CD14-positive monocyte (primary cell): ENCODE data around the gene ATP6AP1. TPM values are rescaled to one million over a fixed set of nuclear protein-coding genes. Genes with fewer than 3 reads are reported as not detected.

ENCODE experiments used
- DNase-seq, 3 donors: peaks; one replicate each; pipeline ENCODE4 v3.0.0-alpha.2; 2011 to 2022
- H2AFZ ChIP-seq: 2 replicates; pipeline ENCODE4 v1.6.0; 2012; ENCODE audit warnings: mild to moderate bottlenecking, low read depth, low read length, inconsistent platforms; ENCODE audit not compliant: insufficient read depth, poor library complexity, severe bottlenecking
- H3K27ac ChIP-seq, 2 donors: 1 replicate in 1 of 2; 2 replicates in 1 of 2; pipeline ENCODE4 v1.5.1; 2012 to 2013; ENCODE audit warnings: low read length in 2 of 2, control low read depth in 1 of 2, inconsistent platforms in 1 of 2, low read depth in 1 of 2, mild to moderate bottlenecking in 1 of 2
- H3K27me3 ChIP-seq, 2 donors: one replicate each; pipeline versions ENCODE4 v1.6.0 to v1.6.1; 2011 to 2013; ENCODE audit warnings: low read length in 2 of 2; ENCODE audit not compliant: control insufficient read depth in 2 of 2, insufficient read depth in 2 of 2
- H3K36me3 ChIP-seq, 2 donors: replicated peaks in 1 of 2; 1 replicate in 1 of 2; 2 replicates in 1 of 2; pipeline versions ENCODE4 v1.5.1 to v1.6.1; 2012 to 2013; ENCODE audit warnings: low read length in 2 of 2, control low read depth in 1 of 2, inconsistent platforms in 1 of 2, mild to moderate bottlenecking in 1 of 2; ENCODE audit not compliant: insufficient read depth in 2 of 2, control insufficient read depth in 1 of 2
- H3K4me1 ChIP-seq, 2 donors: 1 replicate in 1 of 2; 2 replicates in 1 of 2; pipeline versions ENCODE4 v1.5.1 to v1.6.1; 2012 to 2013; ENCODE audit warnings: low read length in 2 of 2, control low read depth in 1 of 2, inconsistent platforms in 1 of 2, mild to moderate bottlenecking in 1 of 2, moderate library complexity in 1 of 2; ENCODE audit not compliant: insufficient read depth in 2 of 2, control insufficient read depth in 1 of 2
- H3K4me2 ChIP-seq: replicated peaks from 2 replicates; pipeline ENCODE3; 2012; ENCODE audit warnings: low read length, moderate library complexity, mild to moderate bottlenecking; ENCODE audit not compliant: poor library complexity, severe bottlenecking; ENCODE audit errors: extremely low read depth
- H3K4me3 ChIP-seq, 3 experiments: fragments of 200-600 bp in 1 of 3; sonication (generic) in 1 of 3; replicated peaks in 1 of 3; 1 replicate in 2 of 3; 2 replicates in 1 of 3; pipeline ENCODE4 v1.5.1; 2011 to 2013; ENCODE audit warnings: low read length in 3 of 3, mild to moderate bottlenecking in 3 of 3, control low read depth in 2 of 3, low read depth in 2 of 3, inconsistent platforms in 1 of 3, moderate library complexity in 1 of 3
- H3K79me2 ChIP-seq: 2 replicates; pipeline ENCODE4 v1.6.0; 2012; ENCODE audit warnings: mild to moderate bottlenecking, control low read depth, inconsistent platforms, low read length, moderate library complexity; ENCODE audit not compliant: insufficient read depth
- H3K9ac ChIP-seq: 2 replicates; pipeline ENCODE4 v1.6.0; 2017; ENCODE audit warnings: low read length, mild to moderate bottlenecking; ENCODE audit not compliant: insufficient read depth, poor library complexity, severe bottlenecking
- H3K9me3 ChIP-seq, 2 donors: replicated peaks in 1 of 2; 1 replicate in 1 of 2; 2 replicates in 1 of 2; pipeline versions ENCODE4 v1.5.1 to v1.6.1; 2012 to 2013; ENCODE audit warnings: low read length in 2 of 2, control low read depth in 1 of 2; ENCODE audit not compliant: control insufficient read depth in 1 of 2, insufficient read depth in 1 of 2
- H4K20me1 ChIP-seq: 2 replicates; pipeline ENCODE4 v1.6.0; 2012; ENCODE audit warnings: mild to moderate bottlenecking, low read length, control low read depth, moderate library complexity; ENCODE audit not compliant: insufficient read depth
- H3K27ac Mint-ChIP-seq, 7 donors: one replicate each; pipeline ENCODE4 v1.8.0; 2020; ENCODE audit warnings: mild to moderate bottlenecking in 7 of 7, mixed read lengths in 7 of 7, moderate library complexity in 6 of 7, inconsistent platforms in 2 of 7
- H3K27me3 Mint-ChIP-seq, 3 donors: one replicate each; pipeline ENCODE4 v1.8.0; 2021 to 2022; ENCODE audit warnings: low read depth in 3 of 3, mild to moderate bottlenecking in 3 of 3, mixed read lengths in 3 of 3, moderate library complexity in 3 of 3, inconsistent platforms in 1 of 3
- H3K36me3 Mint-ChIP-seq, 2 donors: one replicate each; pipeline ENCODE4 v1.8.0; 2020; ENCODE audit warnings: mixed read lengths in 2 of 2, inconsistent platforms in 1 of 2, mild to moderate bottlenecking in 1 of 2
- H3K4me1 Mint-ChIP-seq: one replicate; pipeline ENCODE4 v1.8.0; 2020; ENCODE audit warnings: mild to moderate bottlenecking, mixed read lengths
- H3K4me3 Mint-ChIP-seq, 2 donors: one replicate each; pipeline ENCODE4 v1.8.0; 2020; ENCODE audit warnings: mild to moderate bottlenecking in 2 of 2, mixed read lengths in 2 of 2, moderate library complexity in 1 of 2
- H3K9me3 Mint-ChIP-seq, 7 donors: one replicate each; pipeline ENCODE4 v1.8.0; 2020 to 2022; ENCODE audit warnings: mixed read lengths in 7 of 7, mild to moderate bottlenecking in 6 of 7, moderate library complexity in 6 of 7, inconsistent platforms in 2 of 7
- WGBS: methylation state at CpG from one replicate; pipeline ENCODE4 v1.1.5; 2013; ENCODE audit warnings: missing lambda C conversion rate; ENCODE audit not compliant: insufficient coverage; 5-methylcytosine and 5-hydroxymethylcytosine counted together
- intact Hi-C, 2 donors: fragments of 100-400 bp; cut with micrococcal nuclease; formaldehyde crosslinking; loops; one replicate each; pipeline versions ENCODE4 v1.15.0 to v1.15.1; 2023
- polyA plus RNA-seq, 3 donors: library from polyadenylated mRNA; depleted of rRNA in 1 of 3; unstranded in 2 of 3; stranded (reverse) in 1 of 3; fragments of 300-500 nt in 2 of 3; fragments of >200 nt in 1 of 3; fragmentation: Illumina TruSeq in 2 of 3; gene quantifications; 1 replicate in 2 of 3; 2 replicates in 1 of 3; pipeline ENCODE4 v1.2.3, GENCODE V29; 2012 to 2021
- TF ChIP-seq, protein P1 (sequence below): fragments of 200-600 bp; IDR thresholded peaks from one replicate; pipeline ENCODE4 v1.8.0; 2022; ENCODE audit warnings: antibody characterized with exemption, mild to moderate bottlenecking

ATP6AP1 gene
- polyA plus RNA-seq, 3 donors = 116 to 178 (median 145) TPM

DNA sequence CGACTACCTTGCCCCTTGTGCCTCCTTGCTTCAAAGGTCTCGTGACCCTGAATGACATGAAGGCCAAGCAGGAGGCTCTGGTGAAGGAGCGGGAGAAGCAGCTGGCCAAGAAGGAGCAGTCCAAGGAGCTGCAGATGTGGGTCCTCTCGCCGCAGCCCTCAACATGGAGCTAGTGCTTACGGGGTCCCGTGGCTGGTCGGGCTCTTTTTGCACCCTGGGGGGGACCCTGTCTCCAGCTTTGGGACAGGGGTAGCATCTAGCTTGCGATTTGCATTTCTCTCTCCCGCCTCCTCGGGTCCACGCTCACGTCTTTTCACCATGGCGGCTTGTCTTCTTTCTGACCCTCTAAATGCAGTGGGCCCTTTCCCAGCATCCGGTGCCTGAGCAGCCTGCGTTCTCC is 17.3 kb downstream of the ATP6AP1 start:
- DNase-seq = no peak
- peaks cover 49 to 54% of the 10 kb centered on the region in 2 donors for H3K36me3 ChIP-seq
- no peak overlapping the region for H3K27ac ChIP-seq
- intact Hi-C loops = no loop called here
- H3K4me1 ChIP-seq = peaks cover 15 to 20% of the 10 kb centered on the region in 2 donors
- Mint-ChIP-seq H3K4me3 (peak overlapping the region in 1 of 2 donors; percentile 9), H3K9me3 (peaks cover 0 to 6% (median 0%) of the 10 kb centered on the region in 7 donors), H3K36me3 (peaks cover 55 to 67% of the 10 kb centered on the region in 2 donors), H3K27ac (peak overlapping the region in 1 of 7 donors; percentile 45), H3K27me3 (peaks cover 0 to 13% (median 0%) of the 10 kb centered on the region in 3 donors), H3K4me1 (peaks cover 10% of the 10 kb centered on the region)
- 100% methylated on average over 6 of the region's 16 CpGs for WGBS
- no peak overlapping the region for H2AFZ ChIP-seq
- no peak overlapping the region for H3K4me3 ChIP-seq
- H3K27me3 ChIP-seq = no peaks in the 10 kb centered on the region
- H3K9ac ChIP-seq = no peak overlapping the region
- TF ChIP-seq, protein P1, sequence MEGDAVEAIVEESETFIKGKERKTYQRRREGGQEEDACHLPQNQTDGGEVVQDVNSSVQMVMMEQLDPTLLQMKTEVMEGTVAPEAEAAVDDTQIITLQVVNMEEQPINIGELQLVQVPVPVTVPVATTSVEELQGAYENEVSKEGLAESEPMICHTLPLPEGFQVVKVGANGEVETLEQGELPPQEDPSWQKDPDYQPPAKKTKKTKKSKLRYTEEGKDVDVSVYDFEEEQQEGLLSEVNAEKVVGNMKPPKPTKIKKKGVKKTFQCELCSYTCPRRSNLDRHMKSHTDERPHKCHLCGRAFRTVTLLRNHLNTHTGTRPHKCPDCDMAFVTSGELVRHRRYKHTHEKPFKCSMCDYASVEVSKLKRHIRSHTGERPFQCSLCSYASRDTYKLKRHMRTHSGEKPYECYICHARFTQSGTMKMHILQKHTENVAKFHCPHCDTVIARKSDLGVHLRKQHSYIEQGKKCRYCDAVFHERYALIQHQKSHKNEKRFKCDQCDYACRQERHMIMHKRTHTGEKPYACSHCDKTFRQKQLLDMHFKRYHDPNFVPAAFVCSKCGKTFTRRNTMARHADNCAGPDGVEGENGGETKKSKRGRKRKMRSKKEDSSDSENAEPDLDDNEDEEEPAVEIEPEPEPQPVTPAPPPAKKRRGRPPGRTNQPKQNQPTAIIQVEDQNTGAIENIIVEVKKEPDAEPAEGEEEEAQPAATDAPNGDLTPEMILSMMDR = no peak
- H3K79me2 ChIP-seq = peaks cover 10% of the 10 kb centered on the region
- H3K4me2 ChIP-seq = no peak overlapping the region
- H4K20me1 ChIP-seq = peaks cover 9% of the 10 kb centered on the region
- H3K9me3 ChIP-seq = no peaks in the 10 kb centered on the region

DNA sequence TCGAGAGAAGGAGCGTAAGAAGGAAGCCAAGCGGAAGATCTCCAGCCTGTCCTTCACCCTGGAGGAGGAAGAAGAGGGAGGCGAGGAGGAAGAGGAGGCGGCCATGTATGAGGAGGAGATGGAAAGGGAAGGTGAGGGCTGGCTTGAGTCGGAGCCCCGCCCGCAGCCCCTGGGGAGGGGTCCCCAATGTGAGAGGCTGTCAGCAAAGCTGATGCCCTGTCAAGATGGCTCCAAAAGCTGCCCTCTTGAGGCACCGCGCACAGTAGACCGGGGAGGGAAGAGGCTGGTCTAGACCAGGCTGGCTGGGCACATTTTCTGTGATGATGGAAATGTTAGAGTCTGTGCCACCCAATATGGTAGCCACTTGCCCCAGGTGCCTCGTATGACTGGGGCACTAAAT is 18.0 kb downstream of the ATP6AP1 start:
- Histone ChIP-seq H3K27ac (no peak overlapping the region), H2AFZ (no peak overlapping the region)
- DNase-seq = no peak

More for the DNA sequence above, 18.0 kb downstream of the ATP6AP1 start:
- 100% methylated on average over 3 of the region's 12 CpGs for WGBS
- peaks cover 15 to 20% of the 10 kb centered on the region in 2 donors for H3K4me1 ChIP-seq
- peaks cover 10% of the 10 kb centered on the region for H3K79me2 ChIP-seq
- no peak overlapping the region for H3K4me3 ChIP-seq
- H3K9me3 ChIP-seq = no peaks in the 10 kb centered on the region
- Mint-ChIP-seq H3K27me3 (peaks cover 0 to 15% (median 0%) of the 10 kb centered on the region in 3 donors), H3K4me1 (peaks cover 10% of the 10 kb centered on the region), H3K4me3 (no peak overlapping the region), H3K27ac (peak overlapping the region in 2 of 7 donors; percentile 46 to 64), H3K36me3 (peaks cover 51 to 64% of the 10 kb centered on the region in 2 donors), H3K9me3 (peaks cover 0 to 4% (median 0%) of the 10 kb centered on the region in 7 donors)
- H3K36me3 ChIP-seq = peaks cover 48 to 54% of the 10 kb centered on the region in 2 donors
- peaks cover 9% of the 10 kb centered on the region for H4K20me1 ChIP-seq
- no peak overlapping the region for H3K9ac ChIP-seq
- H3K4me2 ChIP-seq = no peak overlapping the region
- intact Hi-C loops = no loop called here
- TF ChIP-seq, protein P1 = no peak
- no peaks in the 10 kb centered on the region for H3K27me3 ChIP-seq
